B cell (primary cell): ENCODE data around the gene SLC23A2. TPM values are rescaled to one million over a fixed set of nuclear protein-coding genes. Genes with fewer than 3 reads are reported as not detected.

Source experiments
- ATAC-seq: fragments of 200-7000 bp; cut with Tn5 transposase; one replicate; pipeline ENCODE4 v1.10.0; 2021; ENCODE audit warnings: low read depth, mild to moderate bottlenecking, moderate number of reproducible peaks, moderate library complexity
- CTCF ChIA-PET: fragments of 350-600 bp; sonication (Branson Sonifier 250); formaldehyde crosslinking; loops from one replicate; lab custom pipeline; 2021; ENCODE audit warnings: antibody characterized with exemption, inconsistent platforms; lab: Charles Lee
- POLR2A ChIA-PET: fragments of 350-600 bp; sonication (Branson Sonifier 250); formaldehyde crosslinking; loops from one replicate; lab custom pipeline; 2021; ENCODE audit warnings: antibody characterized with exemption; lab: Charles Lee
- DNase-seq: peaks from one replicate; pipeline ENCODE4 v3.0.0; 2013
- H2AFZ ChIP-seq: 2 replicates; pipeline ENCODE4 v1.6.1; 2012; ENCODE audit warnings: mild to moderate bottlenecking, low read depth, low read length; ENCODE audit not compliant: insufficient read depth, poor library complexity, severe bottlenecking
- H3K27ac ChIP-seq, 2 donors: 1 replicate in 1 of 2; 2 replicates in 1 of 2; pipeline ENCODE4 v1.5.1; 2012 to 2013; ENCODE audit warnings: low read length in 2 of 2, mild to moderate bottlenecking in 2 of 2, moderate library complexity in 1 of 2
- H3K27me3 ChIP-seq, 4 experiments: fragments of 200-600 bp in 1 of 4; sonication (generic) in 1 of 4; replicated peaks in 1 of 4; 1 replicate in 2 of 4; 2 replicates in 2 of 4; pipeline versions ENCODE4 v1.6.1 to v1.7.0; 2013 to 2016; ENCODE audit warnings: low read length in 3 of 4, mild to moderate bottlenecking in 2 of 4, mixed read lengths in 1 of 4, moderate library complexity in 1 of 4; ENCODE audit not compliant: insufficient read depth in 4 of 4, control insufficient read depth in 3 of 4; ENCODE audit errors: control extremely low read depth in 1 of 4
- H3K36me3 ChIP-seq, 2 experiments: replicated peaks in 1 of 2; 1 replicate in 1 of 2; 2 replicates in 1 of 2; pipeline versions ENCODE4 v1.6.1 to v1.7.1; 2013; ENCODE audit warnings: low read length in 1 of 2; ENCODE audit not compliant: insufficient read depth in 2 of 2, control insufficient read depth in 1 of 2; ENCODE audit errors: control extremely low read depth in 1 of 2, extremely low read depth in 1 of 2
- H3K4me1 ChIP-seq, 2 donors: fragments of 200-600 bp in 1 of 2; sonication (generic) in 1 of 2; 1 replicate in 1 of 2; 2 replicates in 1 of 2; pipeline versions ENCODE4 v1.5.1 to v1.6.1; 2013 to 2017; ENCODE audit warnings: low read length in 2 of 2; ENCODE audit not compliant: control insufficient read depth in 2 of 2, insufficient read depth in 2 of 2
- H3K4me2 ChIP-seq: replicated peaks from 2 replicates; pipeline ENCODE3; 2012; ENCODE audit warnings: mild to moderate bottlenecking, low read depth, low read length; ENCODE audit not compliant: poor library complexity, severe bottlenecking
- H3K4me3 ChIP-seq, 5 experiments: fragments of 200-600 bp in 1 of 5; sonication (generic) in 1 of 5; 1 replicate in 3 of 5; 2 replicates in 2 of 5; pipeline versions ENCODE4 v1.5.1 to v1.7.0; 2011 to 2016; ENCODE audit warnings: low read length in 4 of 5, mild to moderate bottlenecking in 4 of 5, low read depth in 2 of 5, control low read depth in 1 of 5, moderate library complexity in 1 of 5; ENCODE audit not compliant: insufficient read depth in 1 of 5; ENCODE audit errors: control extremely low read depth in 1 of 5, extremely low read depth in 1 of 5
- H3K79me2 ChIP-seq: fragments of 200-600 bp; sonication (generic); one replicate; pipeline ENCODE4 v1.6.0; 2016; ENCODE audit warnings: low read length; ENCODE audit not compliant: control insufficient read depth, insufficient read depth
- H3K9ac ChIP-seq: fragments of 200-600 bp; sonication (generic); 2 replicates; pipeline ENCODE4 v1.6.1; 2017; ENCODE audit warnings: mild to moderate bottlenecking, low read length, moderate library complexity
- H3K9me3 ChIP-seq, 3 donors: one replicate each; pipeline versions ENCODE4 v1.6.1 to v1.7.1; 2013; ENCODE audit warnings: low read length in 2 of 3; ENCODE audit not compliant: control insufficient read depth in 2 of 3, insufficient read depth in 1 of 3; ENCODE audit errors: control extremely low read depth in 1 of 3
- H4K20me1 ChIP-seq: 2 replicates; pipeline ENCODE4 v1.6.0; 2012; ENCODE audit warnings: mild to moderate bottlenecking, low read length; ENCODE audit not compliant: insufficient read depth, control insufficient read depth, poor library complexity, severe bottlenecking
- H3K27ac Mint-ChIP-seq: one replicate; pipeline ENCODE4 v1.8.0; 2021; ENCODE audit warnings: mixed read lengths
- H3K27me3 Mint-ChIP-seq: one replicate; pipeline ENCODE4 v1.8.0; 2021; ENCODE audit warnings: mixed read lengths
- H3K4me1 Mint-ChIP-seq: one replicate; pipeline ENCODE4 v1.8.0; 2021; ENCODE audit warnings: mixed read lengths
- H3K4me3 Mint-ChIP-seq: one replicate; pipeline ENCODE4 v1.8.0; 2021; ENCODE audit warnings: mixed read lengths
- H3K9me3 Mint-ChIP-seq: one replicate; pipeline ENCODE4 v1.8.0; 2022; ENCODE audit warnings: mixed read lengths; ENCODE audit not compliant: insufficient read depth
- EZH2 ChIP-seq: IDR thresholded peaks from 2 replicates; pipeline ENCODE4 v1.6.1; 2012; ENCODE audit warnings: borderline replicate concordance, low read depth, mild to moderate bottlenecking, moderate library complexity, low read length; ENCODE audit not compliant: insufficient read depth, poor library complexity, severe bottlenecking
- WGBS: methylation state at CpG from one replicate; pipeline ENCODE4 v1.1.5; 2013; ENCODE audit warnings: missing lambda C conversion rate; ENCODE audit not compliant: insufficient coverage; 5-methylcytosine and 5-hydroxymethylcytosine counted together
- intact Hi-C: fragments of 100-400 bp; cut with micrococcal nuclease; formaldehyde crosslinking; loops from one replicate; pipeline ENCODE4 v1.10.0; 2022
- polyA plus RNA-seq: library from polyadenylated mRNA; depleted of rRNA; stranded (reverse); fragments of >200 nt; gene quantifications from 2 replicates; pipeline ENCODE4 v1.2.3, GENCODE V29; 2012
- total RNA-seq, 2 donors: library from RNA; stranded (reverse); fragments of 120-200 nt in 1 of 2; gene quantifications; 1 replicate in 1 of 2; 2 replicates in 1 of 2; pipeline versions ENCODE4 v1.2.3 to v1.2.4, GENCODE V29; 2013 to 2022
- TF ChIP-seq, protein P1 (sequence below): fragments of 200-600 bp; IDR thresholded peaks from one replicate; pipeline ENCODE4 v1.8.0; 2022; ENCODE audit warnings: antibody characterized with exemption, mild to moderate bottlenecking

Gene SLC23A2
- total and polyA plus RNA-seq, 2 donors (not counting 1 experiment from before 2014, with no cell fraction given), result 23.6 to 70.7 TPM

DNA sequence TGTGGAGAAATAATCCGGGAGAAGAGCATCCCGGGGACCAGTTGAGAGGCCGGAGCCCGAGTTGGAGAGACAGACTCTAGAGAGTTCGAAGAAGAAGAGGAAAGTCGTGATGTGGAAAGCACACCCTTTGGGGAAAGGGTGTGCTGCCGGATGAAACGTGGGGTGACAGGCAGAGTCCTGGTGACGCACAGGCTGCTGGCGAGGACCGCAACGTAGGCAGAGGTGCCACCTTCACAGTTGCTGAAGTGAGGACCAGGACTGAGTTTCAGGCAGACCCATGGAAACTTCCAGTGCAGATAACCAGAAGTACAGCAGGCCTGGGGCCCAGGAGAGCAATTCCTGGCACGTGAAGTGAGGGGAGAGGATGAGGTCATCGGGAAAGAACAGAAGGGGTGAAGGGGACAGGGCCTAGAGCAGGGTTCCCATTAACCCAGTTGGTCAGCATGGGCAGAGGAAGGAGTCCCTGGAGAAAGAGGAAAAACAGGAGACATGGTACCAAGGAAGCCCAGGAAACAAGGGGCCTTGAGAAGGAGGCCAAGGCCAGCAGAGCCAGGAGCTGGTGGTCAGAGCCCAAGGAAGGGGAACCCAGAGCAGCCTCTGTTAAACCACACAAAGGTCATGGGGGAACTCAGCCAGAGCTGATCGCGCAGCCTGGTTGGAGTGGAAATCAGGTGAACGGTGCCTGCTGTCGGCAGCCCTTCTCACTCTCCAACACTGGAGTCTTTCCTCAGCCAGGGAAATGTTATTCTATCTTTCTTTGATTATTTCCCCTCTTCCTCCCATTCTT, 195.5 kb downstream of the SLC23A2 start:
- ATAC-seq (peak; percentile 34), DNase-seq (no peak)
- Histone ChIP-seq H3K4me1 (peaks cover 44% of the 10 kb centered on the region in 2 donors), H4K20me1 (peaks cover 34% of the 10 kb centered on the region), H3K27me3 (no peaks in the 10 kb centered on the region), H3K4me2 (no peak overlapping the region), H3K36me3 (peaks cover 14 to 53% of the 10 kb centered on the region in 2 experiments), H3K27ac (peak overlapping the region in 1 of 2 donors; percentile 99), H2AFZ (no peak overlapping the region), H3K9me3 (no peaks in the 10 kb centered on the region), H3K9ac (no peak overlapping the region), H3K79me2 (peaks cover 96% of the 10 kb centered on the region), H3K4me3 (no peak overlapping the region)
- H3K9me3 Mint-ChIP-seq, result no peaks in the 10 kb centered on the region
- peaks cover 60% of the 10 kb centered on the region for H3K4me1 Mint-ChIP-seq
- H3K27me3 Mint-ChIP-seq, result no peaks in the 10 kb centered on the region
- intact Hi-C loops, result no loop called here
- H3K4me3 Mint-ChIP-seq, result no peak overlapping the region
- CTCF ChIA-PET, result interaction anchor here (1.3 to 1.6 kb wide), 2 partner anchors 9 to 34 kb away, joined by 3 read pairs; no protein-coding TSS in a partner anchor
- peak overlapping the region; percentile 7 for H3K27ac Mint-ChIP-seq
- WGBS, result 80% methylated on average over 18 of the region's 18 CpGs
- TF ChIP-seq, protein P1, sequence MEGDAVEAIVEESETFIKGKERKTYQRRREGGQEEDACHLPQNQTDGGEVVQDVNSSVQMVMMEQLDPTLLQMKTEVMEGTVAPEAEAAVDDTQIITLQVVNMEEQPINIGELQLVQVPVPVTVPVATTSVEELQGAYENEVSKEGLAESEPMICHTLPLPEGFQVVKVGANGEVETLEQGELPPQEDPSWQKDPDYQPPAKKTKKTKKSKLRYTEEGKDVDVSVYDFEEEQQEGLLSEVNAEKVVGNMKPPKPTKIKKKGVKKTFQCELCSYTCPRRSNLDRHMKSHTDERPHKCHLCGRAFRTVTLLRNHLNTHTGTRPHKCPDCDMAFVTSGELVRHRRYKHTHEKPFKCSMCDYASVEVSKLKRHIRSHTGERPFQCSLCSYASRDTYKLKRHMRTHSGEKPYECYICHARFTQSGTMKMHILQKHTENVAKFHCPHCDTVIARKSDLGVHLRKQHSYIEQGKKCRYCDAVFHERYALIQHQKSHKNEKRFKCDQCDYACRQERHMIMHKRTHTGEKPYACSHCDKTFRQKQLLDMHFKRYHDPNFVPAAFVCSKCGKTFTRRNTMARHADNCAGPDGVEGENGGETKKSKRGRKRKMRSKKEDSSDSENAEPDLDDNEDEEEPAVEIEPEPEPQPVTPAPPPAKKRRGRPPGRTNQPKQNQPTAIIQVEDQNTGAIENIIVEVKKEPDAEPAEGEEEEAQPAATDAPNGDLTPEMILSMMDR, result no peak
- no peak for TF ChIP-seq EZH2
- POLR2A ChIA-PET, result no interaction called here

DNA sequence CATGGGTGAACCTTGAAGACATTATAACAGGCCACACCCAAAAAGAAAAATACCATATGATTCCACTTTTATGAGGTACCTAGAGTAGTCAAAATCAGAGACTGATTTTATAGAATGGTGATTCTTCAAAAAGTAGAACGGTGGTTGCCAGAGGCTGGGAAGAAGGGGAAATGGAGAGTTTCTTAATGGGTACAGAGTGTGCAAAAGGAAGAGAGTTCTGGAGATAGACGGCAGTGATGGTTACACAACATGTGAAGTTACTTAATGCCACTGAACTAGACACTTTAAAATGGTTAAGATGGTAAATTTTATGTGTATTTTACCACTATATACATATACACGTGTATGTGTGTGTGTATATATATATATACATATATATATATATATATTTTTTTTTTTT, 198.8 kb downstream of the SLC23A2 start:
- H3K4me3 Mint-ChIP-seq, result no peak overlapping the region
- TF ChIP-seq, protein P1, result no peak
- TF ChIP-seq EZH2, result no peak
- Histone ChIP-seq H3K4me2 (no peak overlapping the region), H2AFZ (no peak overlapping the region), H3K27ac (peak overlapping the region in 1 of 2 donors; percentile 13), H4K20me1 (peaks cover 53% of the 10 kb centered on the region), H3K4me1 (peaks cover 10% of the 10 kb centered on the region in 2 donors), H3K9ac (no peak overlapping the region), H3K79me2 (peaks cover 91% of the 10 kb centered on the region), H3K36me3 (peaks cover 16 to 75% of the 10 kb centered on the region in 2 experiments), H3K27me3 (no peaks in the 10 kb centered on the region), H3K9me3 (no peaks in the 10 kb centered on the region), H3K4me3 (no peak overlapping the region)
- no peak for ATAC-seq
- H3K27ac Mint-ChIP-seq, result no peak overlapping the region
- no peak for DNase-seq
- WGBS, result no CpG with 5 or more reads among the region's 3 CpGs
- no peaks in the 10 kb centered on the region for H3K9me3 Mint-ChIP-seq
- ChIA-PET CTCF (interaction anchor here (1.5 kb wide), 1 partner anchor 13 kb away, joined by 3 read pairs; no protein-coding TSS in a partner anchor), POLR2A (no interaction called here)
- intact Hi-C loops, result no loop called here
- H3K4me1 Mint-ChIP-seq, result peaks cover 27% of the 10 kb centered on the region
- no peaks in the 10 kb centered on the region for H3K27me3 Mint-ChIP-seq
